ENCODE measurements around the gene PLEKHA5. TPM values are rescaled to one million over a fixed set of nuclear protein-coding genes. Genes with fewer than 3 reads are reported as not detected.
"Not testable (repeated sequence)": the region's sequence is repeated elsewhere in the genome, so short reads cannot be mapped to it uniquely, and the experiment has no call there.

The PLEKHA5 gene
- total RNA-seq, 2 donors from 2014 or later = 10.2 to 29.8 TPM

DNA sequence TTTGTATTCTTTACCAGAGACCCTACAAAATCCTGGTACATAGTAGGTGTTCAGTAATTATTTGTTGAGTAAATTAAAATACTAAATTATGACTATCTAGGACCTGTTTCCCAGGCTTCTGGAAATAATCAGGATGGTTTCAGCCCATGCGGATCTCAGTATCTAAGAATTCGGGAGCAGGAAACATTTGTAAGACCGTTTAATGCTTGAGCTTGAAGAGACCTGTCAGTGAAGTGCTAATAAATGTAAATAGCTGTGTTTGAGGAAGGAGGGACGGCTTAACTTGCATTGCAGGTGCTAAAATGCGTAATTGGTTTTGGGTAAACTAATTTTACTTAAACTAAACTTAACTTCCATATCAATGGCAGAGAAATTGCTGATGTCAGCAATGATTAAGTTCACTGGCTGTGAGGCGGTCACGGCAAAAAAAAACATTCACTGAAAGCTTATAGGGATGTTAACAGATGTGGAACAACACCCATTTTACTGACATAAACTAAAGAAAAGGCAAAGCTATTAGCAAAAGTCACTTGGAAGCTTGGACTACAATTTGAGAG is 281.2 kb downstream of the PLEKHA5 start:
- no peak overlapping the region for H3K27ac ChIP-seq
- WGBS, 2 donors = 36 to 49% methylated on average over 7 of the region's 7 CpGs
- H3K9me3 ChIP-seq = no peaks in the 10 kb centered on the region
- no peaks in the 10 kb centered on the region for H3K27me3 ChIP-seq
- H3K4me3 ChIP-seq = no peak overlapping the region
- intact Hi-C loops (cut with DNase I) = no loop called here
- TF ChIP-seq, protein P1, sequence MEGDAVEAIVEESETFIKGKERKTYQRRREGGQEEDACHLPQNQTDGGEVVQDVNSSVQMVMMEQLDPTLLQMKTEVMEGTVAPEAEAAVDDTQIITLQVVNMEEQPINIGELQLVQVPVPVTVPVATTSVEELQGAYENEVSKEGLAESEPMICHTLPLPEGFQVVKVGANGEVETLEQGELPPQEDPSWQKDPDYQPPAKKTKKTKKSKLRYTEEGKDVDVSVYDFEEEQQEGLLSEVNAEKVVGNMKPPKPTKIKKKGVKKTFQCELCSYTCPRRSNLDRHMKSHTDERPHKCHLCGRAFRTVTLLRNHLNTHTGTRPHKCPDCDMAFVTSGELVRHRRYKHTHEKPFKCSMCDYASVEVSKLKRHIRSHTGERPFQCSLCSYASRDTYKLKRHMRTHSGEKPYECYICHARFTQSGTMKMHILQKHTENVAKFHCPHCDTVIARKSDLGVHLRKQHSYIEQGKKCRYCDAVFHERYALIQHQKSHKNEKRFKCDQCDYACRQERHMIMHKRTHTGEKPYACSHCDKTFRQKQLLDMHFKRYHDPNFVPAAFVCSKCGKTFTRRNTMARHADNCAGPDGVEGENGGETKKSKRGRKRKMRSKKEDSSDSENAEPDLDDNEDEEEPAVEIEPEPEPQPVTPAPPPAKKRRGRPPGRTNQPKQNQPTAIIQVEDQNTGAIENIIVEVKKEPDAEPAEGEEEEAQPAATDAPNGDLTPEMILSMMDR (IDR thresholded peaks at IDR 0.05) = no peak
- no peak for TF ChIP-seq POLR2A (IDR thresholded peaks at IDR 0.05)
- ATAC-seq (no peak), DNase-seq (no peak)
- H3K36me3 ChIP-seq (replicated peaks in 1 of 2; ENCODE audit: insufficient read depth in 1 of 2, low read depth in 2 of 2) = no peaks in the 10 kb centered on the region
- H3K4me1 ChIP-seq = no peaks in the 10 kb centered on the region

DNA sequence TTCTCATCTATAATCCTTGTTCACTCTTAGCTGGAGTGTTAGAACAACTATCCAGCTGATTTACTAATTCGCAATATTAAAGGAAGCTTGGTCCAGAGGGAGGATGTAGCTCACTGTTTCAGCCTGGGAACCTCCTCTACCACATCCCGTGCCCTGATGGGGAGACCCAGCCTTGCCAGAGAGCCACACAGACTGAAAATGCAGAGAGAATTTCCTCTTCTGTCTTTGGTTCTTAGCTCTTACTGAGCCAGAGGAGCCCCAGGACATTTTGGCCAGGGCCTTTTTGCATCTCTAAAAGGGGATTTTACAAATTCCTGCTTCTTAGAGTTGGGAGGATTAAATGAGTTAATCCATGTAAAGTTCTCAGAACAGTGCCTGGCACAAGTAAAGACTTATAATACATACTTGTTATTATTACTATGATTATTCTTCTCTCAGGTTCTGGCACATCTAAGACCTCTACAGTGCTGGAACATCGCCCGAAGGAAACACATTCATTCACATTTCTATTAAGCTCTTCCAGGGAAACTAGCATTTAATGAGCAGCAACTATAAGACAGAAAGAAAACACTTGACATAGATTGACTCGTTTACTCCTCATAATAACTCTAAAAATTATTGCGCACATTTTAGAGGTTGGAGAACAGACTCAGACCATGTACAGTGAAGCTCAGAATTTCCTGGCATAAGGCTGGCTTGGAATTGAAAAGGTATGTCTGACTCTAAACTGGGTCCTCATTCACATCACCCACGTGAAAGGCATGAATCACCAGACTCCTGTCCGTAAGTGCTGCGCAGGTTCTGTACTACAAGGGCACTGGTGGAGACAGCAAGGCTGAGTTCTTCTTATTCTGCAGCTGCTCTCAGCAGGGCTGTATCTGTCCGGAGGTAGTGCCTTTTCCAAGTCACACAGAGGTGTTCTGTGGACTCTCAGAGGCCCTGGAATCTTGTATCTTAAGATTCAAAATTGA is 282.0 kb downstream of the PLEKHA5 start:
- Histone ChIP-seq H3K4me3 (no peak overlapping the region), H3K4me1 (no peaks in the 10 kb centered on the region), H3K27me3 (no peaks in the 10 kb centered on the region), H3K27ac (no peak overlapping the region), H3K9me3 (no peaks in the 10 kb centered on the region), H3K36me3 (replicated peaks in 1 of 2; ENCODE audit: insufficient read depth in 1 of 2, low read depth in 2 of 2) (no peaks in the 10 kb centered on the region)
- no peak for ATAC-seq
- TF ChIP-seq, protein P1 (IDR thresholded peaks at IDR 0.05) = no peak
- no peak for TF ChIP-seq POLR2A (IDR thresholded peaks at IDR 0.05)
- DNase-seq = no peak
- WGBS, 2 donors = 84 to 88% methylated on average over 10 of the region's 10 CpGs
- intact Hi-C loops (cut with DNase I) = no loop called here

DNA sequence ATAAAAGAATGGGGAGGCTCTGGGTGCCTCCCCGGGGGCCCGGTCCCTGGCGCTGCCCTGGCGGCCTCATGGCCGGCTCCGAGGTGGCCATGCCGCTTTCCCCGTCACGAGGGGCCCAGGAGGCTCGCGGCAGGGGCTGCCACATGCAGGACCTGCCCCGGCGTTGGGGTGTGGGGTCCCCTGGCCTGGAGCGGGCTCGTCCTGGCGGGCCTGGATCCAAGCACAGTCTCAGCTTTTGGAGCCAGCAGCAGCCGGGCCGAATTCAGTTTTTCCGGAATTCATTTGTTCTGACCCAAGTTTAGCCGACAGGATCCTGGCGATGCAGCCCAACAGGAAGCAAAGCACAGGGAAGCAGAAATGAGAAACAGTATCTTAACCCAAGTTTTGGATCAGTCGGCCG is 283.3 kb downstream of the PLEKHA5 start:
- Histone ChIP-seq H3K9me3 (no peaks in the 10 kb centered on the region), H3K27me3 (no peaks in the 10 kb centered on the region), H3K4me1 (no peaks in the 10 kb centered on the region), H3K27ac (no peak overlapping the region), H3K4me3 (no peak overlapping the region), H3K36me3 (replicated peaks in 1 of 2; ENCODE audit: insufficient read depth in 1 of 2, low read depth in 2 of 2) (no peaks in the 10 kb centered on the region)
- DNase-seq (peak in 1 of 4 donors; percentile 8), ATAC-seq (no peak)
- 79 to 87% methylated on average over 11 to 23 of the region's 23 CpGs for WGBS, 2 donors
- TF ChIP-seq POLR2A (IDR thresholded peaks at IDR 0.05) = no peak
- TF ChIP-seq, protein P1 (IDR thresholded peaks at IDR 0.05) = no peak
- intact Hi-C loops (cut with DNase I) = no loop called here

DNA sequence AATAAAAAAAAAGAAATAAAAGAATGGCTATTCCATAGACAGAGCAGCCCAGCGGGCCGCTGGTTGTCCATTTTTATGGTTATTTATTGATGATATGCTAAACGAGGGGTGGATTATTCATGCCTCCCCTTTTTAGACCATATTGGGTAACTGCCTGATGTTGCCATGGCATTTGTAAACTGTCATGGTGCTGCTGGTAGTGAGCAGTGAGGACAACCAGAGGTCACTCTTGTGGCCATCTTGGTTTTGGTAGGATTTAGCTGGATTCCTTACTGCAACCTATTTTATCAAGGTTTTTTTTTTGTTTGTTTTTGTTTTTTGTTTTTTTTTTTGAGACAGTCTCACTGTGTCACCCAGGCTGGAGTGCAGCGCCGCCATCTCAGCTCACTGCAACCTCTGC is 284.0 kb downstream of the PLEKHA5 start:
- H3K36me3 ChIP-seq (replicated peaks in 1 of 2; ENCODE audit: insufficient read depth in 1 of 2, low read depth in 2 of 2); H3K9me3 ChIP-seq; DNase-seq; H3K27ac ChIP-seq; H3K27me3 ChIP-seq; H3K4me3 ChIP-seq; ATAC-seq; intact Hi-C loops (cut with DNase I); H3K4me1 ChIP-seq: not testable (repeated sequence)
- 89 to 90% methylated on average over 5 of the region's 5 CpGs for whole genome bisulfite sequencing, 2 donors

DNA sequence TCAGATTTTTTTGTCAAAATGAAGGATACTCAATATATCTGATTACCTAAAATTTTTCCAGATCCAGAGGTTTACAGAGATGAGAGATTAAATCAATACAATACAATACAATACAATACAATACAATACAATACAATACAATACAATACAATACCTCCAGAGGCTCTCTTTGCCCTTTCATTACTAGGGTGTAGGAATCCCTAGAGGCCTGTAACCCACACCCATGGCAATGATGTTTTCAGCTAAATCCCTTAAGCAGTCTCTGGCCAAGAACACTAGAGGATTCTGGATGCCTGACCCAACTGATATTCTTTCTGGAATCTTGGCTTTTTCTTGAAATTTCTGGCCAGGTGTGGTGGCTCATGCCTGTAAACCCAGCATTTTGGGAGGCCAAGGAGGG is 286.0 kb downstream of the PLEKHA5 start:
- no peaks in the 10 kb centered on the region for H3K4me1 ChIP-seq
- no peak overlapping the region for H3K27ac ChIP-seq
- TF ChIP-seq, protein P1 (IDR thresholded peaks at IDR 0.05) = no peak
- no peak for TF ChIP-seq POLR2A (IDR thresholded peaks at IDR 0.05)
- DNase-seq = no peak
- intact Hi-C loops (cut with DNase I) = no loop called here
- H3K27me3 ChIP-seq = no peaks in the 10 kb centered on the region
- no peaks in the 10 kb centered on the region for H3K36me3 ChIP-seq (replicated peaks in 1 of 2; ENCODE audit: insufficient read depth in 1 of 2, low read depth in 2 of 2)
- no peaks in the 10 kb centered on the region for H3K9me3 ChIP-seq
- no peak overlapping the region for H3K4me3 ChIP-seq
- ATAC-seq = no peak

All from body of pancreas (tissue), 4 donors.